BLaER1 treated with 17β-estradiol and CSF1 and Interleukin-3, amounts not matched to agents 10 nM and 100 nM (cell line): ENCODE data around the gene CDH15.

Source experiments
- H3K27ac ChIP-seq, 11 experiments: shearing (Covaris generic); formaldehyde crosslinking; 2 replicates each; pipeline ENCODE4 v1.8.1; 2022
- H3K27me3 ChIP-seq, 11 experiments: shearing (Covaris generic); formaldehyde crosslinking; 2 replicates each; pipeline ENCODE4 v1.8.1; 2022
- H3K36me3 ChIP-seq, 11 experiments: shearing (Covaris generic); formaldehyde crosslinking; 2 replicates each; pipeline ENCODE4 v1.8.1; 2022
- H3K4me1 ChIP-seq, 10 experiments: shearing (Covaris generic); formaldehyde crosslinking; 2 replicates each; pipeline ENCODE4 v1.8.1; 2022
- H3K4me2 ChIP-seq, 11 experiments: shearing (Covaris generic); formaldehyde crosslinking; 2 replicates each; pipeline ENCODE4 v1.8.1; 2022
- H3K4me3 ChIP-seq, 10 experiments: shearing (Covaris generic); formaldehyde crosslinking; 2 replicates each; pipeline ENCODE4 v1.8.1; 2022
- H3K9ac ChIP-seq, 11 experiments: shearing (Covaris generic); formaldehyde crosslinking; 2 replicates each; pipeline ENCODE4 v1.8.1; 2022
- H3K9me3 ChIP-seq, 11 experiments: shearing (Covaris generic); formaldehyde crosslinking; replicated peaks in 1 of 11; 2 replicates each; pipeline ENCODE4 v1.8.1; 2022
- H4K20me1 ChIP-seq, 11 experiments: shearing (Covaris generic); formaldehyde crosslinking; 2 replicates each; pipeline ENCODE4 v1.8.1; 2022
- Cebpa-rat ChIP-seq, 11 experiments: shearing (Covaris generic); IDR thresholded peaks; 2 replicates each; pipeline ENCODE4 v1.8.1; 2022

The CDH15 gene

GRCh38 chr16:89169778-89170177, 1.8 kb upstream of the CDH15 start:
- Histone ChIP-seq H3K36me3 (no peaks in the 10 kb centered on the region), H3K4me3 (peak overlapping the region in 1 of 10 experiments; percentile 3; a peak in 1 of 20 replicates), H3K4me2 (peak overlapping the region; percentile 44 to 95 (median 93); a peak in 21 of 22 replicates), H3K9me3 (no peaks in the 10 kb centered on the region), H4K20me1 (peaks cover 0 to 48% (median 10%) of the 10 kb centered on the region in 11 experiments; a peak in 10 of 22 replicates), H3K9ac (peak overlapping the region in 3 of 11 experiments; percentile 0 to 27 (median 25); a peak in 5 of 22 replicates), H3K4me1 (peaks cover 52 to 79% (median 77%) of the 10 kb centered on the region in 10 experiments), H3K27me3 (peaks cover 0 to 17% (median 0%) of the 10 kb centered on the region in 11 experiments; a peak in 9 of 22 replicates), H3K27ac (no peak overlapping the region)
- no peak for TF ChIP-seq Cebpa-rat (IDR thresholded peaks at IDR 0.05)

GRCh38 chr16:89170346-89171215, 967 bp upstream of the CDH15 start:
- H3K36me3 ChIP-seq, result no peaks in the 10 kb centered on the region
- peak overlapping the region in 1 of 11 experiments; percentile 28; a peak in 1 of 22 replicates for H3K27ac ChIP-seq
- peak overlapping the region in 9 of 11 experiments; percentile 25 to 55 (median 42); a peak in 11 of 22 replicates for H3K9ac ChIP-seq
- peak overlapping the region; percentile 74 to 95 (median 93) for H3K4me2 ChIP-seq
- peak overlapping the region in 8 of 10 experiments; percentile 18 to 62 (median 42); a peak in 11 of 20 replicates for H3K4me3 ChIP-seq
- peaks cover 61 to 87% (median 85%) of the 10 kb centered on the region in 10 experiments for H3K4me1 ChIP-seq
- H3K9me3 ChIP-seq, result no peaks in the 10 kb centered on the region
- H4K20me1 ChIP-seq, result peaks cover 0 to 48% (median 10%) of the 10 kb centered on the region in 11 experiments; a peak in 10 of 22 replicates
- H3K27me3 ChIP-seq, result peaks cover 0 to 17% (median 0%) of the 10 kb centered on the region in 11 experiments; a peak in 9 of 22 replicates
- no peak for TF ChIP-seq Cebpa-rat (IDR thresholded peaks at IDR 0.05)

- peak overlapping the region in 7 of 11 experiments; percentile 12 to 67 (median 42); a peak in 12 of 22 replicates for H3K9ac ChIP-seq
- peak overlapping the region in 1 of 10 experiments; percentile 38; a peak in 1 of 20 replicates for H3K4me3 ChIP-seq
- TF ChIP-seq Cebpa-rat (IDR thresholded peaks at IDR 0.05), result no peak
- peaks cover 0 to 54% (median 10%) of the 10 kb centered on the region in 11 experiments; a peak in 10 of 22 replicates for H4K20me1 ChIP-seq
- H3K27me3 ChIP-seq, result peaks cover 0 to 17% (median 0%) of the 10 kb centered on the region in 11 experiments; a peak in 9 of 22 replicates
- H3K27ac ChIP-seq, result no peak overlapping the region
- H3K9me3 ChIP-seq, result no peaks in the 10 kb centered on the region
- H3K36me3 ChIP-seq, result no peaks in the 10 kb centered on the region
- H3K4me2 ChIP-seq, result peak overlapping the region; percentile 76 to 96 (median 88)
- peaks cover 65 to 96% (median 93%) of the 10 kb centered on the region in 10 experiments for H3K4me1 ChIP-seq
Observed at GRCh38 chr16:89172171-89172527, 601 bp downstream of the CDH15 start.

GRCh38 chr16:89172528-89173173, 1.1 kb downstream of the CDH15 start:
- no peak overlapping the region for H3K27ac ChIP-seq
- no peaks in the 10 kb centered on the region for H3K36me3 ChIP-seq
- H3K4me2 ChIP-seq, result peak overlapping the region; percentile 76 to 96 (median 88)
- H3K27me3 ChIP-seq, result peaks cover 0 to 17% (median 0%) of the 10 kb centered on the region in 11 experiments; a peak in 9 of 22 replicates
- peaks cover 0 to 54% (median 10%) of the 10 kb centered on the region in 11 experiments; a peak in 10 of 22 replicates for H4K20me1 ChIP-seq
- peak overlapping the region in 9 of 11 experiments; percentile 27 to 67 (median 34); a peak in 12 of 22 replicates for H3K9ac ChIP-seq
- no peaks in the 10 kb centered on the region for H3K9me3 ChIP-seq
- peaks cover 60 to 96% (median 91%) of the 10 kb centered on the region in 10 experiments for H3K4me1 ChIP-seq
- no peak for TF ChIP-seq Cebpa-rat (IDR thresholded peaks at IDR 0.05)
- H3K4me3 ChIP-seq, result 0 out of 20 replicates have a peak overlapping the region, but pooled peaks of 1 of the 10 experiments have one; percentile 38

GRCh38 chr16:89173174-89173921, 1.8 kb downstream of the CDH15 start:
- Histone ChIP-seq H3K9ac (peak overlapping the region in 8 of 11 experiments; percentile 27 to 67 (median 38); a peak in 7 of 22 replicates), H3K4me1 (peaks cover 59 to 90% (median 85%) of the 10 kb centered on the region in 10 experiments), H3K27me3 (peaks cover 0 to 17% (median 0%) of the 10 kb centered on the region in 11 experiments; a peak in 9 of 22 replicates), H3K4me3 (no peak overlapping the region), H3K9me3 (no peaks in the 10 kb centered on the region), H3K36me3 (no peaks in the 10 kb centered on the region), H3K4me2 (peak overlapping the region; percentile 76 to 96 (median 88)), H4K20me1 (peaks cover 0 to 54% (median 10%) of the 10 kb centered on the region in 11 experiments; a peak in 10 of 22 replicates), H3K27ac (0 out of 22 replicates have a peak overlapping the region, but pooled peaks of 1 of the 11 experiments have one; percentile 6)
- no peak for TF ChIP-seq Cebpa-rat (IDR thresholded peaks at IDR 0.05)

- peak overlapping the region in 5 of 11 experiments; percentile 58 to 67 (median 63); a peak in 10 of 22 replicates for H3K9ac ChIP-seq
- no peaks in the 10 kb centered on the region for H3K36me3 ChIP-seq
- no peaks in the 10 kb centered on the region for H3K9me3 ChIP-seq
- H3K27me3 ChIP-seq, result peaks cover 0 to 17% (median 0%) of the 10 kb centered on the region in 11 experiments; a peak in 9 of 22 replicates
- H4K20me1 ChIP-seq, result peaks cover 0 to 57% (median 10%) of the 10 kb centered on the region in 11 experiments; a peak in 10 of 22 replicates
- peak overlapping the region; percentile 76 to 96 (median 88) for H3K4me2 ChIP-seq
- no peak for TF ChIP-seq Cebpa-rat (IDR thresholded peaks at IDR 0.05)
- no peak overlapping the region; a peak in 1 of 20 replicates for H3K4me3 ChIP-seq
- H3K4me1 ChIP-seq, result peaks cover 59 to 87% (median 78%) of the 10 kb centered on the region in 10 experiments
- peak overlapping the region in 6 of 11 experiments; percentile 57 to 79 (median 67); a peak in 10 of 22 replicates for H3K27ac ChIP-seq
Observed at GRCh38 chr16:89174055-89174827, 2.7 kb downstream of the CDH15 start.

GRCh38 chr16:89174877-89175276, 3.3 kb downstream of the CDH15 start:
- peak overlapping the region in 7 of 11 experiments; percentile 48 to 79 (median 63); a peak in 14 of 22 replicates for H3K27ac ChIP-seq
- peaks cover 58 to 87% (median 72%) of the 10 kb centered on the region in 10 experiments for H3K4me1 ChIP-seq
- peaks cover 0 to 12% (median 0%) of the 10 kb centered on the region in 11 experiments; a peak in 9 of 22 replicates for H3K27me3 ChIP-seq
- no peaks in the 10 kb centered on the region for H3K9me3 ChIP-seq
- peak overlapping the region; percentile 76 to 96 (median 88) for H3K4me2 ChIP-seq
- H3K36me3 ChIP-seq, result no peaks in the 10 kb centered on the region
- no peak overlapping the region; a peak in 2 of 20 replicates for H3K4me3 ChIP-seq
- H4K20me1 ChIP-seq, result peaks cover 0 to 51% (median 10%) of the 10 kb centered on the region in 11 experiments; a peak in 10 of 22 replicates
- TF ChIP-seq Cebpa-rat (IDR thresholded peaks at IDR 0.05), result no peak
- H3K9ac ChIP-seq, result peak overlapping the region in 7 of 11 experiments; percentile 21 to 67 (median 63); a peak in 11 of 22 replicates
